Gastroesophageal sphincter (tissue), 4 donors: ENCODE results near the gene NFKBIE. TPM values are rescaled to one million over a fixed set of nuclear protein-coding genes. Genes with fewer than 3 reads are reported as not detected.
A peak's percentile ranks its signal among the peaks of the same experiment; 100 is the strongest.

ENCODE experiments used
- ATAC-seq: fragments of 150-250 bp; one replicate; pipeline ENCODE4 v1.9.1; 2016; ENCODE audit warnings: mild to moderate bottlenecking, moderate library complexity
- H3K27ac ChIP-seq, 4 donors: fragments of 200-600 bp; sonication (generic) in 3 of 4; 1 replicate in 3 of 4; 2 replicates in 1 of 4; pipeline ENCODE4 v1.5.1; 2016 to 2019
- H3K27me3 ChIP-seq: fragments of 200-600 bp; sonication (generic); one replicate; pipeline ENCODE4 v1.5.1; 2019
- H3K36me3 ChIP-seq, 2 donors: fragments of 200-600 bp; sonication (generic); one replicate each; pipeline ENCODE4 v1.5.1; 2019; ENCODE audit warnings: control low read depth in 1 of 2
- H3K4me1 ChIP-seq, 3 donors: fragments of 200-600 bp; sonication (generic); 1 replicate in 2 of 3; 2 replicates in 1 of 3; pipeline ENCODE4 v1.5.1; 2016 to 2019; ENCODE audit warnings: control low read depth in 2 of 3
- H3K4me3 ChIP-seq, 2 donors: fragments of 200-600 bp; sonication (generic); one replicate each; pipeline ENCODE4 v1.5.1; 2019; ENCODE audit warnings: mild to moderate bottlenecking in 1 of 2, moderate library complexity in 1 of 2
- H3K9me3 ChIP-seq, 3 donors: fragments of 200-600 bp; sonication (generic); one replicate each; pipeline ENCODE4 v1.5.1; 2017 to 2019; ENCODE audit warnings: control low read depth in 2 of 3
- CTCF ChIP-seq, 4 experiments: fragments of 200-600 bp in 2 of 4; fragments of 450-650 bp in 2 of 4; sonication (generic) in 1 of 4; IDR thresholded peaks; one replicate each; pipeline ENCODE4 v1.5.1; 2017 to 2019; ENCODE audit warnings: antibody characterized with exemption in 4 of 4, mild to moderate bottlenecking in 2 of 4, moderate library complexity in 2 of 4
- EP300 ChIP-seq: sonication (generic); formaldehyde crosslinking; IDR thresholded peaks from one replicate; pipeline ENCODE4 v1.6.1; 2017; ENCODE audit warnings: antibody characterized with exemption, mild to moderate bottlenecking
- POLR2A ChIP-seq, 2 donors: fragments of 450-650 bp; IDR thresholded peaks; one replicate each; pipeline ENCODE4 v1.6.1; 2017; ENCODE audit warnings: antibody characterized with exemption in 2 of 2, mild to moderate bottlenecking in 2 of 2, moderate library complexity in 1 of 2
- POLR2AphosphoS5 ChIP-seq: sonication (generic); formaldehyde crosslinking; IDR thresholded peaks from one replicate; pipeline ENCODE4 v1.6.1; 2017; ENCODE audit warnings: antibody characterized with exemption
- WGBS, 2 donors: methylation state at CpG; one replicate each; pipeline ENCODE4 v1.1.5; 2018; ENCODE audit warnings: low coverage in 1 of 2; 5-methylcytosine and 5-hydroxymethylcytosine counted together
- total RNA-seq, 4 donors: library from RNA; depleted of rRNA; stranded (reverse); fragments of >200 nt; gene quantifications; one replicate each; pipeline ENCODE4 v1.1.0, GENCODE V29; 2016

The NFKBIE gene
- total RNA-seq, 4 donors from 2014 or later = 4.2 to 13.4 (median 5.7) TPM

GRCh38 chr6:44267252-44267651 lies 1.9 kb upstream of the NFKBIE start:
- Histone ChIP-seq H3K27ac (no peak overlapping the region), H3K4me1 (peaks cover 4 to 44% (median 27%) of the 10 kb centered on the region in 3 donors), H3K36me3 (no peaks in the 10 kb centered on the region), H3K9me3 (no peaks in the 10 kb centered on the region), H3K27me3 (peaks cover 44% of the 10 kb centered on the region), H3K4me3 (no peak overlapping the region)
- no peak for ATAC-seq
- 64 to 65% methylated on average over 2 to 3 of the region's 10 CpGs for WGBS, 2 donors
- TF ChIP-seq POLR2AphosphoS5 (no peak), EP300 (no peak), CTCF (IDR thresholded peaks at IDR 0.05) (no peak), POLR2A (IDR thresholded peaks at IDR 0.05) (no peak)

GRCh38 chr6:44266347-44266746 lies 996 bp upstream of the NFKBIE start:
- peaks cover 4 to 51% (median 29%) of the 10 kb centered on the region in 3 donors for H3K4me1 ChIP-seq
- H3K36me3 ChIP-seq = peaks cover 0 to 4% of the 10 kb centered on the region in 2 donors
- TF ChIP-seq CTCF (IDR thresholded peaks at IDR 0.05) = no peak

GRCh38 chr6:44265722-44266233 lies 427 bp upstream of the NFKBIE start:
- H3K4me3 ChIP-seq = peak overlapping the region; percentile 41 to 87
- peaks cover 4 to 46% (median 29%) of the 10 kb centered on the region in 3 donors for H3K4me1 ChIP-seq
- no peaks in the 10 kb centered on the region for H3K9me3 ChIP-seq
- TF ChIP-seq CTCF (IDR thresholded peaks at IDR 0.05) (no peak), POLR2AphosphoS5 (no peak), POLR2A (IDR thresholded peaks at IDR 0.05) (no peak), EP300 (no peak)
- WGBS, 2 donors = 56 to 58% methylated on average over 6 to 14 of the region's 17 CpGs
- H3K36me3 ChIP-seq = peaks cover 0 to 6% of the 10 kb centered on the region in 2 donors
- no peak for ATAC-seq
- peak overlapping the region in 3 of 4 donors; percentile 87 to 91 (median 90) for H3K27ac ChIP-seq
- H3K27me3 ChIP-seq = peaks cover 29% of the 10 kb centered on the region

More at GRCh38 chr6:44266347-44266746, 996 bp upstream of the NFKBIE start:
- WGBS, 2 donors = 77 to 90% methylated on average over 2 to 3 of the region's 3 CpGs
- Histone ChIP-seq H3K4me3 (no peak overlapping the region), H3K27ac (peak overlapping the region in 2 of 4 donors; percentile 87 to 90), H3K27me3 (peaks cover 35% of the 10 kb centered on the region), H3K9me3 (no peaks in the 10 kb centered on the region)
- no peak for ATAC-seq

- WGBS, 2 donors = 0 to 11% methylated on average over 5 to 6 of the region's 13 CpGs
- Histone ChIP-seq H3K4me3 (peak overlapping the region; percentile 41 to 87), H3K4me1 (peaks cover 4 to 36% (median 29%) of the 10 kb centered on the region in 3 donors), H3K27me3 (peaks cover 15% of the 10 kb centered on the region), H3K36me3 (peaks cover 0 to 15% of the 10 kb centered on the region in 2 donors), H3K9me3 (no peaks in the 10 kb centered on the region), H3K27ac (peak overlapping the region in 3 of 4 donors; percentile 87 to 91 (median 90))
- no peak for ATAC-seq
- no peak for TF ChIP-seq POLR2AphosphoS5
- no peak for TF ChIP-seq EP300
- no peak for TF ChIP-seq POLR2A (IDR thresholded peaks at IDR 0.05)
- no peak for TF ChIP-seq CTCF (IDR thresholded peaks at IDR 0.05)
These were observed 971 bp downstream of the NFKBIE start for GRCh38 chr6:44264154-44265006.
